ENCODE results near the gene EXOC4. TPM values are rescaled to one million over a fixed set of nuclear protein-coding genes. Genes with fewer than 3 reads are reported as not detected.

The EXOC4 gene
- total RNA-seq, 1 experiment from 2014 or later = 75.8 TPM

DNA sequence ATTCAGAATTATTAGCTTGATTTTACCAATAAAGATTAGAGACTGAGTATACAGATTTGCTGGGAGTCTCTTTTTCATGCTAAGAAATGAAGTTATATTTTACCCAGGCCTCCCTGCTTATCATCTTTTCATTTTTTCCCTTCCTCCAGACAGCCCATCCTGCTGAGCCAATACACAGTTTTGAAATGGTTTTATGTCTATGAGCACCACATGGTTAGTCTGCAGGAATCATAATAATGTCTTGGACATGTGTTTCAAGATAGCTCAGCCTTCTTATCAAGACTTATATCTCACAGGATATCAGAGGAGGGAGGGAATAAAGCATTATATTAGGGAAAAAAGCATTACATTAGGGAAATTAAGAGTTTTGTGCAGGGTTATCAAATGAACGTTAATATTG is 157.1 kb downstream of the EXOC4 start:
- H2BK20ac ChIP-seq (ENCODE audit: low read depth, low read length, poor library complexity, severe bottlenecking) = no peak overlapping the region
- H3K27ac Mint-ChIP-seq = no peak overlapping the region; a peak in 1 of 7 replicates
- no peaks in the 10 kb centered on the region for H3K79me1 ChIP-seq (ENCODE audit: insufficient read depth, low read depth, low read length, poor library complexity, severe bottlenecking)
- DNase-seq = no peak
- no peaks in the 10 kb centered on the region for H3K27me3 ChIP-seq (ENCODE audit: insufficient read depth, low read length)
- H3K9me3 ChIP-seq (ENCODE audit: control insufficient read depth, low read depth, low read length) = no peaks in the 10 kb centered on the region
- no peak overlapping the region for H3T11ph ChIP-seq (ENCODE audit: low read length)
- no peaks in the 10 kb centered on the region for H3K23me2 ChIP-seq (ENCODE audit: insufficient read length, low read depth, low read length, poor library complexity, severe bottlenecking)
- WGBS (ENCODE audit: extremely low coverage, insufficient read length, low lambda C conversion rate) = no CpG with 5 or more reads among the region's 1 CpG
- no peaks in the 10 kb centered on the region for H3K27me3 Mint-ChIP-seq (ENCODE audit: low read depth)
- no peak overlapping the region for H2BK12ac ChIP-seq (ENCODE audit: insufficient read length, low read depth, low read length)
- H3K4me3 Mint-ChIP-seq = no peak overlapping the region
- TF ChIP-seq, protein P1, sequence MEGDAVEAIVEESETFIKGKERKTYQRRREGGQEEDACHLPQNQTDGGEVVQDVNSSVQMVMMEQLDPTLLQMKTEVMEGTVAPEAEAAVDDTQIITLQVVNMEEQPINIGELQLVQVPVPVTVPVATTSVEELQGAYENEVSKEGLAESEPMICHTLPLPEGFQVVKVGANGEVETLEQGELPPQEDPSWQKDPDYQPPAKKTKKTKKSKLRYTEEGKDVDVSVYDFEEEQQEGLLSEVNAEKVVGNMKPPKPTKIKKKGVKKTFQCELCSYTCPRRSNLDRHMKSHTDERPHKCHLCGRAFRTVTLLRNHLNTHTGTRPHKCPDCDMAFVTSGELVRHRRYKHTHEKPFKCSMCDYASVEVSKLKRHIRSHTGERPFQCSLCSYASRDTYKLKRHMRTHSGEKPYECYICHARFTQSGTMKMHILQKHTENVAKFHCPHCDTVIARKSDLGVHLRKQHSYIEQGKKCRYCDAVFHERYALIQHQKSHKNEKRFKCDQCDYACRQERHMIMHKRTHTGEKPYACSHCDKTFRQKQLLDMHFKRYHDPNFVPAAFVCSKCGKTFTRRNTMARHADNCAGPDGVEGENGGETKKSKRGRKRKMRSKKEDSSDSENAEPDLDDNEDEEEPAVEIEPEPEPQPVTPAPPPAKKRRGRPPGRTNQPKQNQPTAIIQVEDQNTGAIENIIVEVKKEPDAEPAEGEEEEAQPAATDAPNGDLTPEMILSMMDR (conservative IDR thresholded peaks at IDR 0.05) = no peak
- no peak overlapping the region for H3K4ac ChIP-seq (ENCODE audit: low read depth, low read length)
- H4K8ac ChIP-seq (replicated peaks; ENCODE audit: insufficient read length, low read depth, low read length) = no peak overlapping the region
- no peak overlapping the region for H4K91ac ChIP-seq (ENCODE audit: insufficient read length, low read depth, low read length)
- no peak overlapping the region for H3K18ac ChIP-seq (ENCODE audit: insufficient read length, low read depth, low read length)
- H4K5ac ChIP-seq (ENCODE audit: insufficient read length, low read depth, low read length) = no peak overlapping the region
- no peak overlapping the region for H3K56ac ChIP-seq (ENCODE audit: insufficient read length, low read depth, low read length)
- H3K4me2 ChIP-seq (ENCODE audit: insufficient read depth, insufficient read length, low read length) = no peak overlapping the region
- H3K4me1 Mint-ChIP-seq = no peaks in the 10 kb centered on the region; a peak in 1 of 4 replicates
- no peak overlapping the region for H3K9ac ChIP-seq (ENCODE audit: extremely low read depth, insufficient read length, low read length)
- no peak overlapping the region for H2BK5ac ChIP-seq (ENCODE audit: insufficient read length, low read length)
- no peaks in the 10 kb centered on the region for H4K20me1 ChIP-seq (ENCODE audit: control insufficient read depth, insufficient read depth, insufficient read length)
- H3K9me3 Mint-ChIP-seq = no peaks in the 10 kb centered on the region
- H3K79me2 ChIP-seq (ENCODE audit: insufficient read depth, low read length) = no peaks in the 10 kb centered on the region
- H3K23ac ChIP-seq (ENCODE audit: insufficient read length, low read depth, low read length) = no peak overlapping the region
- no peak overlapping the region for H2BK120ac ChIP-seq (ENCODE audit: low read depth, low read length, poor library complexity, severe bottlenecking)
- H3K36me3 Mint-ChIP-seq (ENCODE audit: insufficient read depth in 1 of 3, low read depth in 3 of 3) = peaks cover 0 to 2% (median 2%) of the 10 kb centered on the region in 3 experiments; a peak in 2 of 7 replicates
- no peak overlapping the region for H2AFZ ChIP-seq (ENCODE audit: low read length)
- H2BK15ac ChIP-seq (ENCODE audit: low read depth, low read length) = no peak overlapping the region
- no peak overlapping the region for H3K14ac ChIP-seq (ENCODE audit: insufficient read depth, low read length)
- H2AK5ac ChIP-seq (ENCODE audit: insufficient read length, low read length) = no peak overlapping the region
- H3K4me1 ChIP-seq (ENCODE audit: insufficient read depth, low read length) = no peaks in the 10 kb centered on the region
- no peak overlapping the region for H3K27ac ChIP-seq (ENCODE audit: insufficient read length, low read depth, low read length)
